Breast epithelium (tissue), 4 donors: ENCODE results near the gene MSL2. TPM values are rescaled to one million over a fixed set of nuclear protein-coding genes. Genes with fewer than 3 reads are reported as not detected.
"Not testable (repeated sequence)": the region's sequence is repeated elsewhere in the genome, so short reads cannot be mapped to it uniquely, and the experiment has no call there.

Source experiments
- DNase-seq, 2 donors: peaks; one replicate each; pipeline ENCODE4 v3.0.0-alpha.2; 2019; ENCODE audit warnings: low spot score in 2 of 2
- H3K27ac ChIP-seq, 2 donors: fragments of 200-600 bp; sonication (generic) in 1 of 2; one replicate each; pipeline ENCODE4 v1.5.1; 2016 to 2019; ENCODE audit warnings: mild to moderate bottlenecking in 1 of 2
- H3K27me3 ChIP-seq, 2 donors: fragments of 200-600 bp; sonication (generic) in 1 of 2; one replicate each; pipeline versions ENCODE4 v1.5.1 to v1.6.0; 2017 to 2019; ENCODE audit warnings: control low read depth in 1 of 2, mild to moderate bottlenecking in 1 of 2
- H3K36me3 ChIP-seq: fragments of 200-600 bp; one replicate; pipeline ENCODE4 v1.5.1; 2019
- H3K4me1 ChIP-seq, 2 donors: fragments of 200-600 bp; sonication (generic); one replicate each; pipeline ENCODE4 v1.5.1; 2016 to 2019; ENCODE audit warnings: control low read depth in 1 of 2
- H3K4me3 ChIP-seq, 3 donors: fragments of 200-600 bp; sonication (generic); 1 replicate in 2 of 3; 2 replicates in 1 of 3; pipeline ENCODE4 v1.5.1; 2016 to 2019; ENCODE audit warnings: mild to moderate bottlenecking in 3 of 3, moderate library complexity in 2 of 3
- H3K9me3 ChIP-seq, 2 donors: fragments of 200-600 bp; sonication (generic) in 1 of 2; one replicate each; pipeline ENCODE4 v1.5.1; 2016 to 2019; ENCODE audit warnings: control low read depth in 1 of 2
- CTCF ChIP-seq, 3 donors: fragments of 450-650 bp; IDR thresholded peaks; one replicate each; pipeline ENCODE4 v1.5.1; 2016 to 2017; ENCODE audit warnings: antibody characterized with exemption in 3 of 3, mild to moderate bottlenecking in 3 of 3, moderate library complexity in 3 of 3
- POLR2A ChIP-seq: fragments of 450-650 bp; IDR thresholded peaks from one replicate; pipeline ENCODE4 v1.6.1; 2016; ENCODE audit warnings: antibody characterized with exemption, mild to moderate bottlenecking, moderate library complexity
- POLR2AphosphoS5 ChIP-seq, 3 donors: sonication (generic); formaldehyde crosslinking; IDR thresholded peaks; one replicate each; pipeline ENCODE4 v1.6.1; 2017; ENCODE audit warnings: antibody characterized with exemption in 3 of 3
- intact Hi-C: fragments of 100-400 bp; cut with DNase I; formaldehyde crosslinking; loops from one replicate; pipeline ENCODE4 v1.15.1; 2023; ENCODE audit warnings: low total_unique reads
- total RNA-seq, 3 donors: library from RNA; depleted of rRNA; stranded (reverse); fragments of >200 nt; gene quantifications; one replicate each; pipeline ENCODE4 v1.1.0, GENCODE V29; 2016

The MSL2 gene
- total RNA-seq, 3 donors from 2014 or later = 25.8 to 46.5 (median 27.5) TPM

GRCh38 chr3:136141891-136142290, 54.2 kb downstream of the MSL2 start:
- no peak for DNase-seq
- no peaks in the 10 kb centered on the region for H3K36me3 ChIP-seq
- H3K4me3 ChIP-seq = no peak overlapping the region
- intact Hi-C loops = no loop called here
- no peaks in the 10 kb centered on the region for H3K27me3 ChIP-seq
- TF ChIP-seq POLR2A (no peak), CTCF (IDR thresholded peaks at IDR 0.05) (no peak), POLR2AphosphoS5 (IDR thresholded peaks at IDR 0.05) (no peak)
- H3K4me1 ChIP-seq = no peaks in the 10 kb centered on the region
- no peaks in the 10 kb centered on the region for H3K9me3 ChIP-seq
- peak overlapping the region; percentile 23 to 67 for H3K27ac ChIP-seq

GRCh38 chr3:136141291-136141785, 54.8 kb downstream of the MSL2 start:
- DNase-seq = no peak
- no peaks in the 10 kb centered on the region for H3K27me3 ChIP-seq
- H3K9me3 ChIP-seq = no peaks in the 10 kb centered on the region
- H3K4me1 ChIP-seq = no peaks in the 10 kb centered on the region
- H3K4me3 ChIP-seq = no peak overlapping the region
- peak overlapping the region in 1 of 2 donors; percentile 67 for H3K27ac ChIP-seq
- intact Hi-C loops = no loop called here
- TF ChIP-seq POLR2AphosphoS5 (IDR thresholded peaks at IDR 0.05) (no peak), POLR2A (no peak), CTCF (IDR thresholded peaks at IDR 0.05) (no peak)
- H3K36me3 ChIP-seq = no peaks in the 10 kb centered on the region

- no peaks in the 10 kb centered on the region for H3K9me3 ChIP-seq
- TF ChIP-seq POLR2AphosphoS5 (IDR thresholded peaks at IDR 0.05) (no peak), CTCF (IDR thresholded peaks at IDR 0.05) (no peak), POLR2A (no peak)
- H3K36me3 ChIP-seq = no peaks in the 10 kb centered on the region
- H3K4me1 ChIP-seq = no peaks in the 10 kb centered on the region
- no peak overlapping the region for H3K27ac ChIP-seq
- no peaks in the 10 kb centered on the region for H3K27me3 ChIP-seq
- no peak overlapping the region for H3K4me3 ChIP-seq
- DNase-seq = no peak
- intact Hi-C loops = no loop called here
Measured at GRCh38 chr3:136136454-136136853, 59.7 kb downstream of the MSL2 start.

- H3K36me3 ChIP-seq = no peaks in the 10 kb centered on the region
- H3K4me1 ChIP-seq = no peaks in the 10 kb centered on the region
- no peak for TF ChIP-seq POLR2AphosphoS5 (IDR thresholded peaks at IDR 0.05)
- no peak for TF ChIP-seq CTCF (IDR thresholded peaks at IDR 0.05)
- TF ChIP-seq POLR2A = no peak
- no peaks in the 10 kb centered on the region for H3K9me3 ChIP-seq
- no peaks in the 10 kb centered on the region for H3K27me3 ChIP-seq
- no peak for DNase-seq
- intact Hi-C loops = no loop called here
- no peak overlapping the region for H3K27ac ChIP-seq
- no peak overlapping the region for H3K4me3 ChIP-seq
Measured at GRCh38 chr3:136135039-136135802, 60.9 kb downstream of the MSL2 start.

- no peaks in the 10 kb centered on the region for H3K36me3 ChIP-seq
- H3K4me3 ChIP-seq = no peak overlapping the region
- no peaks in the 10 kb centered on the region for H3K4me1 ChIP-seq
- no peak overlapping the region for H3K27ac ChIP-seq
- no peak for TF ChIP-seq POLR2AphosphoS5 (IDR thresholded peaks at IDR 0.05)
- no peak for TF ChIP-seq POLR2A
- TF ChIP-seq CTCF (IDR thresholded peaks at IDR 0.05) = no peak
- intact Hi-C loops = no loop called here
- no peaks in the 10 kb centered on the region for H3K9me3 ChIP-seq
- no peaks in the 10 kb centered on the region for H3K27me3 ChIP-seq
- DNase-seq = no peak
Measured at GRCh38 chr3:136134091-136134490, 62.0 kb downstream of the MSL2 start.

GRCh38 chr3:136131647-136132046, 64.5 kb downstream of the MSL2 start:
- intact Hi-C loops, H3K4me1 ChIP-seq, H3K9me3 ChIP-seq, H3K4me3 ChIP-seq, H3K27me3 ChIP-seq, H3K36me3 ChIP-seq, DNase-seq, H3K27ac ChIP-seq: not testable (repeated sequence)
